SH-SY5Y (cell line): ENCODE measurements around the gene ANKRD60.

Source experiments
- GATA2 ChIP-seq: IDR thresholded peaks from 2 replicates; pipeline ENCODE4 v1.6.1; 2011; ENCODE audit warnings: mild to moderate bottlenecking, low read depth, low read length
- GATA3 ChIP-seq: IDR thresholded peaks from 2 replicates; pipeline ENCODE4 v1.6.1; 2011; ENCODE audit warnings: low read depth, mild to moderate bottlenecking, low read length, moderate library complexity

Gene ANKRD60

DNA sequence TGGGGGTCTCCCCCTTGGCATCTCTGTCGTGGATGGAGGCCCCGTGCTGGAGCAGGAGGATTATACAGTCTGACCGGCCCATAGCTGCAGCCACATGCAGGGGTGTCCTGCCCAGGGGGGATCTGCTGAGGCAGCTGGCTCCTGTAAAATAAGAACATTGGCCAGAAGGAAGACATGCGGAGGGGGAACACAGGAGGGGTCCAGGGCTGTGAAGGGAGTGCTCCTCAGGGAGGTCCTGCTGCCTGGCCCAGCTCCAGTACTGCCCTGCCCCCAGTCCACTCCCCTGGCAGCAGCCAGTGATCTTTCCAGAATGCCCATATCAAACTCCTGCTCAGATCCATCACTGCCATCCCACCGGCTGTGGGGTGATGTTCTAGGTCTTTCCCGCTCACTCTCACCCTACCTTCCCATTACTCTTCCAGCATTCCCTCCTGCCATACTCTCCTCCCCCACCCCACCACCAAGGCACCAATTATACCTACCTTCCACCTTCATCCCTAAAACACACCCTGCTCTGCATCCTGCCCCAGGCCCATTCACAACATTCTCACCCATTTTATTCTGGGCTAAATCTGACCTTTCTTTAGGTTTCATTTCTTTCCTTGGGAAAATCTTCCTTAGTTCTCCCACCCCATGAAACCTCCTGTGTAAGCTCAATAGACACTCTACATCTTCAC lies 9.7 kb downstream of the ANKRD60 start:
- TF ChIP-seq GATA2 (no peak), GATA3 (no peak)

GRCh38 chr20:58216334-58216733 lies 12.1 kb downstream of the ANKRD60 start:
- no peak for TF ChIP-seq GATA2
- TF ChIP-seq GATA3, result no peak

- no peak for TF ChIP-seq GATA3
Observed at GRCh38 chr20:58215116-58215515, 13.3 kb downstream of the ANKRD60 start.

GRCh38 chr20:58214310-58214709 lies 14.1 kb downstream of the ANKRD60 start:
- TF ChIP-seq GATA2 (no peak), GATA3 (no peak)

GRCh38 chr20:58213716-58214115 lies 14.7 kb downstream of the ANKRD60 start:
- TF ChIP-seq GATA3, result no peak
- TF ChIP-seq GATA2, result no peak

DNA sequence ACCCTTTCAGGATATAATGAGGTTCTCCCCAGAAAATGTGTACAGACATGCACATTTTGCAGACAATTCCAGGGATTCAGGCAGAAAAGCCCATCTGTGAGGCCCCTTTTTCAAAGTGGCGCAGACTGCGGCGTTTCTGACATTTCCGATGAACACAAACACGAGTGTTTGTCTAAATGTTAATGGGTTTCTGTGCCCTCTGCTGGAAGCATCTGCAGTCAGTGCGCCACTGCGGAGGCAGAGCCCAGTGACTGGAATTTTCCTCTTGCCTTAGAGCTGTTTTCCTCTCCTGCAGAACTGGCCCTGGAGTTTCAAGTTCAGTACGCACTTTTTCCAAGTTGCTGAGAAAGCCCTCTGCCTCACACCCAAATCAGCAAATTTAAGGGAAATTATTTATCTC lies 15.3 kb downstream of the ANKRD60 start:
- TF ChIP-seq GATA3 (no peak), GATA2 (no peak)

DNA sequence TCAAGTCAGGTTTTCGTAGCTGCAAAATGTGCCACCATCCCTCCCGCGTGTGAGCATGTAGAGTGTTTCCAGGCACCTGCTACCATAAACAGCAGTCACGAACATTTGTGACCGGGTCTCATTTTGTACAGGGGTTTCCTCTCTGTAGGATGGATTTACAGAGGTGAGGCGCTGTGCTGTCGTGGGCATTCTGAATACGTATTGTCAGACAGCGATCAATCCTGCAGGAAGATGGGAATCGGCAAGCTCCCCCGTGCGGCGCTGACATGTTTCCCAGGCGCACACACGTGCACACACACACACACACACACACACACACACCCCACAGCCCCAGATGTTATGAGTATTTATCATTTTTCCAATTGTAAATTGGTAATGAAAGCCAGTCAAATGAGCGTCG lies 15.8 kb downstream of the ANKRD60 start:
- TF ChIP-seq GATA3, result no peak
- no peak for TF ChIP-seq GATA2

DNA sequence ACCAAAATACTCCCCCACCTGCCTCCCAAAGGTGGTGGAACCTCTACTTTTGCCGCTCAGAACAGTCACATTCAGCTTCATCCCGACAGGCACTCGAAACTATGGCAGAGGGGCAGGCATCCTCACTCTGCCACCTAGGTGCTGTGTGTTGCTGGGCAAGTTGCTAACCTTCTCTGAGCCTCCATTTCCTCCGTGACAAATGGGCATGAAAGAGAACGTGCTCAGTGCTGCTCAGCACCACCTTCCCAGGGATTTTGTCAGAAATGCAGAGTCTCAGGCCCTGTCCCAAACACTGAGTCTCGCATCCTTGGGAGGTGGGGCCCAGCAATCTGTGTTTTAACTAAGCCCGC lies 18.1 kb downstream of the ANKRD60 start:
- no peak for TF ChIP-seq GATA2
- no peak for TF ChIP-seq GATA3

DNA sequence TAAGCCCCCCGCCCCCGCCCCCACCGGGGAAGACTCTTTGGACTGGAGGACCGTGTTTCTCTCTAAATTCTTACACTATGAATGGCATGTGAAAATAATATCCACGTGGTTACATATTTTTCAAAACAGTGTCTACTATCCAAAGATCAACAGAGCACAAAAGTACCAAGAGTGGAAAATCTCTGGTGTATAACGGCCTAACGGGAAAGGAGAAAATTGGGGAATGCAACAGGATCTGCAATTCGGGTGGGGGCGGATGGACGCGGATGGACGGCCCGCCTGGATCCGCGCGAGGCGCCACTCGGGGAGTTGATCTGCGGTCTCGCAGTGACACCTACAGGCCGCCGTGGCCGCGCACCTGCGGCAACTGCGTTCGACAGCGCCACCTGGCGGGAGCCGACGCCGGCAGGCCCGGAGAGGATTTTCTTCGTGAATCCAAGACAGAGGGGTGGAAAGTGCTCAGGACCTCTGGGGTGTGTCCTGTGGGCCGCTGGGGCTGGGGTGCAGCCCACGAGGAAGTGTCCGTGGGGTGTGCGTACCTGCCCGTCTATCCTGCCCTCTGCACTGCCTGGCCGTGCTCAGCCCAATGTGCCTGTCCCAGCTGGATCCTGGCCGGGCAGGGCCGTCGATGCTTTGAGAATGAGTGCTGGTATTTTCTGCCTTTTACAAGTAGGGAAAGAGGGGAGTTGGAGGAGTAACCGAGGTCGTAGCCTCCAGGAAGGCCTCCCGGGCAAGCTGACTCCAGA lies 18.6 kb downstream of the ANKRD60 start:
- TF ChIP-seq GATA2, result no peak
- no peak for TF ChIP-seq GATA3

DNA sequence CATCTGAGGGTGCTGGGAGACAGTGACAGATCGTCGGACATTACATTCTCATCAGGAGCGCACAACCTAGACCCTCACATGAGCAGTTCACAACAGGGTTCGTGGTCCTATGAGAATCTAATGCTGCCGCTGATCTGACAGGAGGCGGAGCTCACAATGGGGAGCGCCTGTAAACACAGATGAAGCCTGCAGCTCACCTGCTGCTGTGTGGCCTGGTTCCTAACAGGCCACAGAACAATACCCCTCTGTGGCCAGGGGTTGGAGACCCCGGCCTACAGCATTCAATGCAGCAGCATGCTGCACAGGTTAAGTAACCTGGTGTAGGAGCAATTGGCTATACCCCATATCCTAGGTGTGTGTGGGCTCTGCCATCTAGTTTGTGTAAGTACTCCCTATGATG lies 19.5 kb downstream of the ANKRD60 start:
- TF ChIP-seq GATA2 (no peak), GATA3 (no peak)

DNA sequence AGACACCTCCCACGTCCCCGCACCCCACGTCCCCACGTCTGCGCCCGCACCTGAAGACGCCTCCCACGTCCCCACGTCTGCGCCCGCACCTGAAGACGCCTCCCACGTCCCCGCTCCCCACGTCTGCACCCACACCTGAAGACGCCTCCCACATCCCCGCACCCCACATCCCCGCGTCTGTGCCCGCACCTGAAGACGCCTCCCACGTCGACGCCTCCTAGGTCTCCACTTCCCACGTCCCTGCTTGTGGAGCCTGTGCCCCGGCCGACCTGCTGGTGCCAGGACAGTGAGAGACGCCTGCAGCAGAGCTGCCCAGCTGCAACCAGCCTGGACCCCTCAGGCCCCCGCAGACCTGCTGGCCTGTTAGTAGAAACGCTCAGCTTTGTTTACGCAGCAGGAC lies 22.6 kb downstream of the ANKRD60 start:
- TF ChIP-seq GATA3, result no peak
- no peak for TF ChIP-seq GATA2

- TF ChIP-seq GATA3 (no peak), GATA2 (no peak)
Observed at GRCh38 chr20:58202044-58202443, 26.4 kb downstream of the ANKRD60 start.

DNA sequence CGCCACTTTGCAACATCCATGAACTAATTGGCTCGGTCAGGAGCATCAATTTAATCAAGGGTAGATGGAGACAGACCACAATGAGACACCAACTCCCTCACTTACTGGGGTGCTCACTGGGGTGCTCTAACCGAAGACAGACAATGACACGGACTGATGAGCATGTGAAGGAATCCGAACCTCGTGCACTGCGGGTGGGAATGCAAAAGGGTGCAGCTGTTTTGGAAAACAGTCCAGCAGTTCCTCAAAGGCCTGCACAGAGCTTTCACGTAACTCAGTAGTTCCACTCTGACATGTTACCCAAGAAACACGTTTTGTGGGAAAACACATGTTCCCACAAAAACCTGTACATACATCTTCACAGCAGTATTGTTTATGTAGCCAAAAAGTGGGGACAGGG lies 26.8 kb downstream of the ANKRD60 start:
- TF ChIP-seq GATA3 (no peak), GATA2 (no peak)

DNA sequence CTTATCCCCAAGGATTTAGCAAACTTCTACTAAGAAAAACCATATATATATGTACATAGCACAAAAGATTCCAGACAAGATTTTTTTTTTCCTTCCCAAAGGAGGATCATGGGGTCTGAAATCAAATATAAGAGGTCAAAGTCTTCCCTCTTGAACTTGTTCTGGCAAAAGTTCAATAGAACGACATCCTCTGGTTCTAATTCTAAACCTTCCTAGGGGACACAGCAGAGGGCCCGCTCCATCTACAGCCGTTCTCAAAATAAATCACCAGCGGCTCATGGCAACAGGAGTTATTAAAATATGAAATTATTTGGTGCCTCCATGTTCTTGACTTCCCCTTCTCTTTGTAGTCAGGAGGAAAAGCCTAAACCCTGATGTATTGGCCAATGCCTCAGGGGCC lies 29.0 kb downstream of the ANKRD60 start:
- TF ChIP-seq GATA2, result no peak
- TF ChIP-seq GATA3, result no peak

DNA sequence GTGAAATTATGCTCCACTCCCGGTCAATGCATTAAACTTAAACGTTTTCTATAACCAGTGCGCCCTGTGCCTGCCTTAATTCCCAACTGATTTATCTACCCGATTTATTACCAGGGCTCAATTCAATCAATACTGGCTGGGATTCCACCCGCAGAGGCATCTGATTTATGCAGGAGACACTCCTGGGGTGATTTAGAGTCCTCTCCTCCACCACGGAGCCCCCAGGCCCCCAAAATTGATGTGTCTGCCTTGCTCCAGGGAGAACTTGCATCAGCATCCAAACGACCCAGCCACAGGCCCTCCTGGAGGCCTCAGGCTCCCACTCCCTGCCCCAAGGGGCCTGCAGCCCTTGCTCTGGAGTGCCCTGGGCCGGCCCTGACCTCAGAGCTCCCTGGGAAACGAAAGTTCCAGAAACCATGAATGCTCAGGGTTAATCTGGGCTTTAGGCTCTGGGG lies 29.5 kb downstream of the ANKRD60 start:
- TF ChIP-seq GATA2 (no peak), GATA3 (no peak)
